Bone marrow (tissue), 2 donors: ENCODE measurements around the gene CMPK2.
"Not testable (repeated sequence)": the region's sequence is repeated elsewhere in the genome, so short reads cannot be mapped to it uniquely, and the experiment has no call there.

ENCODE experiments used
- DNase-seq, 2 donors: peaks; one replicate each; lab custom pipeline; 2025; lab: John Stamatoyannopoulos, UW

Gene CMPK2

GRCh38 chr2:6865346-6866274, at the start of gene CMPK2:
Gene CMPK2 (minus strand): TSS chr2:6865907. CDS start chr2:6865696, 211 bp downstream.
- DNase-seq: peak; percentile 63 to 77

GRCh38 chr2:6915399-6915798, 49.7 kb upstream of the CMPK2 start:
- DNase-seq: no peak

- peak in 1 of 2 donors; percentile 56 for DNase-seq
Measured at GRCh38 chr2:6914828-6915227, 49.1 kb upstream of the CMPK2 start.

GRCh38 chr2:6913415-6914157, 47.9 kb upstream of the CMPK2 start:
- DNase-seq: no peak

GRCh38 chr2:6911721-6912120, 46.0 kb upstream of the CMPK2 start:
- DNase-seq: no peak

- DNase-seq: peak in 1 of 2 donors; percentile 93
Measured at GRCh38 chr2:6909431-6910385, 44.0 kb upstream of the CMPK2 start.

GRCh38 chr2:6908291-6908690, 42.6 kb upstream of the CMPK2 start:
- DNase-seq: no peak

GRCh38 chr2:6906165-6906741, 40.5 kb upstream of the CMPK2 start:
- no peak for DNase-seq

- DNase-seq: no peak
Measured at GRCh38 chr2:6905668-6906067, 40.0 kb upstream of the CMPK2 start.

GRCh38 chr2:6902581-6902980, 36.9 kb upstream of the CMPK2 start:
- DNase-seq: not testable (repeated sequence)

- DNase-seq: no peak
Measured at GRCh38 chr2:6896930-6897759, 31.4 kb upstream of the CMPK2 start.

GRCh38 chr2:6893876-6894482, 28.3 kb upstream of the CMPK2 start:
- no peak for DNase-seq

GRCh38 chr2:6888724-6889123, 23.0 kb upstream of the CMPK2 start:
- DNase-seq: no peak

- no peak for DNase-seq
Measured at GRCh38 chr2:6887751-6888192, 22.1 kb upstream of the CMPK2 start.

GRCh38 chr2:6885968-6886367, 20.3 kb upstream of the CMPK2 start:
- DNase-seq: no peak

GRCh38 chr2:6885551-6885950, 19.8 kb upstream of the CMPK2 start:
- DNase-seq: no peak

- DNase-seq: no peak
Measured at GRCh38 chr2:6883448-6884122, 17.9 kb upstream of the CMPK2 start.

- DNase-seq: no peak
Measured at GRCh38 chr2:6881516-6881915, 15.8 kb upstream of the CMPK2 start.

- no peak for DNase-seq
Measured at GRCh38 chr2:6881046-6881445, 15.3 kb upstream of the CMPK2 start.
